Epidermal melanocyte (primary cell): Measurements from ENCODE around the gene RIBC1.
"Not testable (repeated sequence)": the region's sequence is repeated elsewhere in the genome, so short reads cannot be mapped to it uniquely, and the experiment has no call there.

ENCODE experiments used
- DNase-seq: peaks from one replicate; pipeline ENCODE4 v3.0.0; 2011; ENCODE audit warnings: low spot score; ENCODE audit not compliant: insufficient read length

RIBC1 gene

DNA sequence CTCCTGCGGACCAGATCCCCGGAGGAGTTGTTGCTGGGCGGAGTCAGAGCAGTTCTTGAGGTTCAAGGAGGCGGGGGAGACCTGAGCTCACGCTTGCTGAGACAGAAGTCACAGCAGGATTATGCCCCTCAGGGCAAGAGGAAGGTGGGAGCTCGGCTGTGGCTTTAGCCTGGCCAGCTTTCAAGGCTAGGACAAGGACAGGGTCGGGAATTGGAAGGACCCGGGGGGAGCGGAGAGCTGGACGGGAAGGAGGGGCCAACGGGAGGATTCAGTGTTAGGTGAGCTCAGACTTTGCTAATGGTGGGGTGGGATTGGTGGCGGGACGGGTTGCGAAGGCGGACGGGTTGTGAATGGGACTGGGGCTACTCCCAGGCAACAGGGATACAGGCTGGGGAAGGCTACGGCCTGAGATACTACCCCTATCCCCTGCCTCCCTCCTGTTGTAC lies at the start of gene RIBC1:
Gene RIBC1 (plus strand): TSS at position 13 of the 446 bp plus-strand sequence. CDS start 3,404 bp downstream, outside the sequence.
- no peak for DNase-seq

DNA sequence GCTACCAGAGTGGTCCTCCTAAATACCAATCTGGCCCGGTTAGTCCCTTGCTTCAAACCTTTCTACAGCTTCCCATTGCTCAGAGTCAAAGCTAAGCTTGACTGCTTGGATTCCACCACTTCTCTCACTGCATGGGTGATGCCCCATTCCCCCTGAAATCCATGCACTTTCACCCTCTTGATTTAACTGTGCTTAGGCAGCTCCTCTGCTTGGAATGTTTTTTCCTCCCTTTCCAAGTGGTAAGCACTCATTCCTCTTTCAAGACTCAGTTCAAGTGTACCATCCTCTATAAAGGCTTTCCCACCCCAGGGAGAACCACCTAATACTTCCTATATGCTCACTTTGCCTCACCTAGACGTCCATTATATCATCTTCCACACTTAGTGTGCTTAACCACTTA lies 49.4 kb upstream of the RIBC1 start:
- DNase-seq: no peak

- no peak for DNase-seq
Measured at GRCh38 chrX:53374222-53374820, 48.4 kb upstream of the RIBC1 start.

GRCh38 chrX:53374923-53375322 lies 47.8 kb upstream of the RIBC1 start:
- DNase-seq: no peak

DNA sequence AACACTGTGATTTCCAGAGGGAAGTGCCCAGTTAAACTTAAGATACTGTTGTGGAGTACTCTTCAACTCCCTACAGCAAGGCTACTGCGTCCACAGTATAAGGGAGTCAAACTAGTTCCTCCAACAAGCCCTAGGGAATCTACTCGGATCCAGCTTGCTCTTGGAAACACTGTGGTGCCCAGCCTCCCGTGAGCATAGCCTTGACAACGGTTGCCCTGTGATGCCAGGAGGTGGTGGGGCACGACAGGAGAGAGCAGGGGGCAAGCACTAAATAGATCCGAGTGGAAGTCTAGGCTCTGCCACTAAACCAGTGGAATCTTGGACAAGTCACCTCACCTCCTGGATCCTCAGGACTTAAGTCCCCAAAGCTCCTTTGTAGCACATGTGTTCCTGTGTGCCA lies 45.8 kb upstream of the RIBC1 start:
- DNase-seq: no peak

DNA sequence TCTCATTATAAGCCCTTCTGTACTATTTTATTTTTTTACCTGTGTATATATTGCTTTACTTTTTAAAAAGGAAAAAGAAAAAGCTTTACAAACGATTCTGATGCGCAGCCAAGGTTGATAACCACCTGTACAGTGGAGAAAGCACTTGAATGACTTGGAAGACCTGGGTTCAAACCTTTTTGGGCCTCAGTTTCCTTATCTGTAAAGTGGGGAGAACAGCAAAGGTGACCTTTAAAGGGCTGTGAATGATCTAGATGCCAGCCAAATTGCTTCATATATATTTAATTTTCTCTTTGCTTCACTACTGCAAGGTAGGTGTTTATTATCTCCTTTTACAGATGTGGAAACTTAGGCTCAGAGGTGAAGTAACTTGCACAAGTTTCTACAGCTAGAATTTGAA lies 45.2 kb upstream of the RIBC1 start:
- DNase-seq: no peak

DNA sequence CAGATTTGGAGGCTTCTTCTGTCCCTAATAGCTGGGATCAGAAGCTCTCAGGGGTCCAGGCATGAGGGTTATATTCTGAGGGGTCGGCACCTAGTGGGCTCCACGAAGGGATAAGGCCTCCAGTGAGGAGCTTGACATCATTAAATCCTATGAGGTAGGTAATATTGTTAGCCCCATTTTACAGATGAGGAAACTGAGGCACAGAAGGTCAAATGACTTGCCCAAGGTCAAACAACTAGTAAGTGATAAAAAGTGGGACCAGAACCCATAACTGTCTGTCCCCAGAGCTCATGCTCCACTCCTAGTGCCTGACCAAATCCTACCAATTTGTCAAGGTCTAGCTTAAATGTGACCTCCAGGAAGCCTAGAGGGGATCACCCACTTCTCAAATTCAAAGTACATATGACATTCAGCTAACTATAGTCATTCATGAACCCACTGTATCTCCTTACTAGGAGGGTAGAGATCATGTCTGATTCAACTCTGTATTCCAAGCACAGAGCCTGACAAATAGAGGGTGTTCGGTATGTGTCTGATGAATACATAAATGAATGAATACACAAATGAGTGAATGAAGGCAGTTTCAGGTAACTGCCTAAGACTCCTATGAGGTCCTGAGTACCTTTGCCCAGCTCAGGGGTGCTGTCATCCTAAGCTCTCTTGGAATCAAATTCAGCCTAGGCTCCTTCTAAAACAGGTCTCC lies 43.5 kb upstream of the RIBC1 start:
- DNase-seq: no peak

GRCh38 chrX:53379747-53380146 lies 42.9 kb upstream of the RIBC1 start:
- DNase-seq: no peak

- DNase-seq: no peak
Measured at GRCh38 chrX:53383376-53384076, 39.1 kb upstream of the RIBC1 start.

GRCh38 chrX:53395605-53396298 lies 26.9 kb upstream of the RIBC1 start:
- no peak for DNase-seq

DNA sequence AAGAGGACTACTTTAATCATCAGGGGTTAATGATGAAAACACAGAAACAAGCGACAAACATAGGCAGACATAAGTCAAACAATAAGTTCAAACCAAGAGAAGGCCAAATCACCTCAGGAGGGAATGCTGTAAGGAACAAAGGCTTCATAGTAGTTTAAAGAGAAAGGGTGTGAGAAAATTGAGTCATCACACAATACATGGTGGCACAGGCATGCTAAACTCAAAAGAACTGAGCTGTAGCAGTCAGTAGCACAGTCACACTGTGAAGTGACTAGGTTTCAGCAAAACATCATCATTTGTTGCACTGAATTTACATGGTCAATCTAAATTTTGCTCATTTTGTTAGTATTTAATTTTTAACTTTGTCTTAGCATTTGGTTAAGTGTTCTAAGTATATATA lies 24.5 kb upstream of the RIBC1 start:
- no peak for DNase-seq

- no peak for DNase-seq
Measured at GRCh38 chrX:53403535-53403934, 19.1 kb upstream of the RIBC1 start.

GRCh38 chrX:53412446-53412845 lies 10.2 kb upstream of the RIBC1 start:
- DNase-seq: no peak

DNA sequence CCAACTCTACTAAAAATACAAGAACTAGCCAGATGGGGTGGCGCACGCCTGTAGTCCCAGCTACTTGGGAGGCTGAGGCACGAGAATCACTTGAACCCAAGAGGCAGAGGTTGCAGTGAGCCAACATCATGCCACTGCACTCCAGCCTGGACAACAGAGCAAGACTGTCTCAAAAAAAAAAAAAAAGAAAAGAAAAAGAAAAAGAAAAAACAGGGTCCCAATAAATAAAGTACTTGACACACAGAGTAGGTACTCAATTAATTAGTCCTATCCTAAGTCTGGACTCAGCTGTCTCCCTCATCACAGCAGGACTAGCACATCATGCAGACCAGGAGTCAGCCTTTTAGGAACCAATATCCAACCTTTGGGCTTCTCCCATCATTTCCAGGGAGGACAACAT lies 2.3 kb upstream of the RIBC1 start:
- DNase-seq: not testable (repeated sequence)

DNA sequence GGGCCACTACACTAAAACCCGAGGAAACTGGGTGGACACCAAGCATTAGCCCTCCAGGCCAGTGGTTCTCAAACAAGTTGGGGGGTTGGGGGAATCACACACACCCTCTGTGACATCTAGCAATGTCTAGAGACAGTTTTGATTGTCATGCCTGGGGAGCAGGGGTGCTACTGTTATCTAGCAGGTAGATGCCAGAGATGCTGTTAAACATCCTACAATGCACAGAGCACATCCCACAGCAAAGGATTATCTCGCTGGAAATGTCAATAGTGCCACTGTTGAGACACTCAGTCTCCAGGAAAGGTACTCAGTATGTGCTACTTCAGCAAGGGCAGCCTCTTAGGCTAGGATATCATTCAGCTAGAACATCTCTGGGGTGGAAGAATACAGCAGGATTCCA lies 1.5 kb upstream of the RIBC1 start:
- no peak for DNase-seq

DNA sequence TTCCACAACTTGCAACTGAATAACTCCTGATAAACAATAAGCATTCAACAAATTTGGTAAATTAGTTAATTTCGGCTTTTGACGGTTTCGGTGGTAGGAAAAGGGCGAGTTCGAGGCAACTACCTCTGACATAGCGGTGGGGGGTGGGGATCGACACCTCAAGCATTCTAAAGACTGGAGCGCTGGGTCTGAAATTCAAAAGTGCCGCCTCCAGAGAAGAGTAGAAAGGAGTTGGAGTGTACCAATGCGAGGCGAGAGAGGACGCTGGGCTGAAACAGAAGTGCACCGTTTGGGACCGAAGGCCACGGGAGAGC lies 944 bp upstream of the RIBC1 start:
- no peak for DNase-seq

DNA sequence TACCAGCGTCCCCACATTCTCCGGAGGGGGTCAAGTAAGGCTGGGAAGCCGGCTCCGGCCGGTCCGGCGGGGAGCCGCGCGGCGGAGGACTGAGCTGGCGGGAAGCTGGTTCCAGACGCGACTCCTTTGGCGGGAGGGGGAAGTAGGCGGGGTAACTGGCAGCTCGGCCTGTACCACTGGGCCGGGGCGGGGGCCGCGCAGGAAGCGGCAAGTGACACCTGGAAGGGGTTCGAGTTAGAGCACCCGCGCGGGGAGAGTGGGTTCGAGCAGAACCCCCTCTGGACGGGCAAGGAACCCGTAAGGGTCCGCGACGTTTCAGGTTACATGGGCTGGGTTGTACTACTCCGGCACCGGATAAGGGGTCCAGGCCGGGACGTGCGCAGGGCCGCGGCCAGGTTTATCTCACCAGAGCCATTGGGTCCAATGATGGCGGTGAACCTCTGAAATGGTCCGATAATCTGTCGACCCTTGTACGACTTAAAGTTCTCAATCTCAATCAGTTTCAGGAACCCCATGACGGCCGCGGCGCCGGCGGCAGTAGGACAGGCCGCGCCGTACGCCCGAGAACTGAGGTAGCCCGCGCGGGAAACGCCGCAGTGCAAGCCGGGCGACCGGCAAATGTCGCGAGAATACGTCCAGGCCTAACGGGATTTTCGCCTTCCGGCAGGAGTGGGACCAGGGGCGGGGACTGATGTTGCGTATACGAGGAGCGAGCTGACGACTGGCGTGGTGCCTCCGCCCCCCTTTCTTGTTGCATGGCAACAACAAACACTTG lies 400 bp upstream of the RIBC1 start, which contains the start of gene SMC1A:
Gene SMC1A (minus strand): TSS at position 569 of the 775 bp plus-strand sequence. CDS start 54 bp downstream, at position 515.
- peak; percentile 85 for DNase-seq

GRCh38 chrX:53429755-53430154 lies 7.1 kb downstream of the RIBC1 start:
- no peak for DNase-seq

DNA sequence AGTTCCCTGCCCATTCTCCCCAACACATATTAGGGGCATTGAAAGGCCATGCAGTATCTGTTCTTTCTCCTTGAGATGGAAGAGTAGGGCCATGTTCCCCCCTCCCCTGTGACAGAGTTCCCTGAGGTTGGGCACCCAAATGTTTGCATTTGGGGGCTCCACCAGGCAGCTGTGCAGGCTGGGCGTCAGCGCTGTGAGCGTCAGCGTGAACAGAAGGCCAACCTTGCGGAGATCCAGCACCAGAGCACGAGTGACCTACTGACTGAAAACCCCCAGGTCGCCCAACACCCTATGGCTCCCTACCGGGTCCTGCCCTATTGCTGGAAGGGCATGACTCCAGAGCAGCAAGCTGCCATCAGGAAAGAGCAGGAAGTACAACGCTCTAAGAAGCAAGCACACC lies 7.6 kb downstream of the RIBC1 start:
- DNase-seq: no peak

DNA sequence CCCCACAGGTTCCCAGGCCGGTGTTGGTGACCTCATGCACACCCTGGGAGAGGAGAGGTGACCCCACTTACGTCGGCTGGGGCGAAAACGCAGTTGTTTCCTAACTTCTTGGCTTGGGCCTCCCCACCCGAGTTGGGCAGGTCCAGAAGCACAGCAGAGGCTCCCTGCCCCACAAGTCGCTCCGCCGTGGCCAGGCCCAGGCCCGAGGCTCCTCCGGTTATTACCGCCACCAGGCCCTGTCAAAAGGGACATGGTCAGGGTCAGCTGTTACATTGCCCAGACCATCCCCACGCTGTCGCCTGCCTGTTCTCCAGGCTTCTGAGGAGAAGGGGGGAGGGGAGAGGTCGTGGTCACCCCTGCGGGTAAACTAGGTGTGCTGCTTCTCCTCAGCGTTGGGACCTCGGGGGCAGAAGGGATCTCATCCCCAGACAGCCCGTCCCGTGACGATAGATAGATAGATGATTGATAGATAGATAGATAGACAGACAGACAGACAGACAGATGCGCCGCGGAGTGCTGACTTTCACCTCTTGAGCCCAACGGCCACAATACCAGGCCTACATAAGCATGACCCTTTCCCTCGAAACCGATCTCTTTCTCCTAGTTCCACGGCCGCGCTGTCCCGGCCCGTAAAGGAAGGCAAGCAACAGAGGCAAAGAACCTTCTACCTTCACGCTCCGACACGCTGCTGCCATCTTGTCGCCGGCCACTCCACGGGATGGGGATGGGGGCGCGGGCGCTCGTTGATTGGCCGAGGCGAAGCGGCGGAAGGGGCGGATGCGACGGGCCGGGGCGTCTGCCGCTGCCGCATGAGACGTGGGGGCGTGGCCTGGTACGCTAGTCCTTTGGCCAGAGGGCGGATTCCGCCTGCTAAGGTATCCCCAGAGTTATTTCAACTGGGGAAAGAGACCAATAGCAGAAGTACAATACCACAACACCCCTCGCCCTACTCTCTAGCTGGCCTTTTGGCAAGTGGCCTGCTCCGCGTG lies 11.3 kb downstream of the RIBC1 start, which contains the start of gene HSD17B10:
Gene HSD17B10 (minus strand): TSS at position 720 of the 989 bp plus-strand sequence. CDS start 25 bp downstream, at position 695.
- peak; percentile 60 for DNase-seq
